GM18868 (cell line): Measurements from ENCODE around the gene ATAD3B.
"Not testable (repeated sequence)": the region's sequence is repeated elsewhere in the genome, so short reads cannot be mapped to it uniquely, and the experiment has no call there.

Source experiments
- ATAC-seq: cut with Tn5 transposase; IDR thresholded peaks from one replicate; pipeline ENCODE4 v1.9.1; 2021; ENCODE audit warnings: mild to moderate bottlenecking, moderate library complexity; ENCODE audit not compliant: unreplicated experiment

Gene ATAD3B

DNA sequence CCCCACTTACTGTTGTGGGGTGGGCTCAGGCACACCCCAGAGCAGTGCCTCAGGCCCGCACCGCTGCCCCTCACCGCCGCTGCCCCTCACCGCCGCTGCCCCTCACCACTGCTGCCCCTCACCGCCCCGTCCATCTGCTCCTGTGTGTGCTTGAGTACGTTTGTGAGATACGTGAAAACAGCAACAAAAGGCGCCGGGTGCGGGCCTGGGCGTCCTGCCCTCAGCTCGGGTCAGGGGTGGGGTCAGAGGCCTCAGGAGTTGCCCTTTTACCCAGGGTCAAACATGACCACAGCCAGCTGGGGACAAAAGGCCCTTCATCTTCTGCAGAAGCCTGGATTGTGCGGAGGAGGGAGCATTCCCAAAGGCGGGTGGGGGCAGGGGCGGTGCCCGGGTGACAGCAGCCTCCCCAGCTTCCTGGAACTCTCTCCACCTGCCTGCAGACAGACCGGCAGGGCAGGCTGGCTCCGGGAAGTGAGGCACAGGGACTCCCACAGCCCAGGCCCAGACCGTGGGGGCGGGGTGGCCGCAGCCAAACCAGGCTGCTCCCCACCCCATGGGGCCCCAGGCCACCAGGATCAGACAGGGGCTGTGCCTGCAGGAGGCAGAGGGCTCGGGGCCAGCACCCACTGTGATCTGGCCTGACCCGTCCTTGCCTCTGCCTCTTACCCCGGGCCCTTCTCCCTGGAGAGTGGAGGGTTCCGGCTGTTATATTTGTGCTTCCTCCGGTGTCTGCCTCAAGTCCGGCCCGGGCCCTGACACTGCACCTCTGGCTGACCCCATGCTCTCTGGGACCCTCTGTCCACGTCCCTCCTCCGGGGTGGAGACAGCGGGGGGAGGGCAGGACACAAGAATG, 38.4 kb upstream of the ATAD3B start:
- ATAC-seq = no peak

DNA sequence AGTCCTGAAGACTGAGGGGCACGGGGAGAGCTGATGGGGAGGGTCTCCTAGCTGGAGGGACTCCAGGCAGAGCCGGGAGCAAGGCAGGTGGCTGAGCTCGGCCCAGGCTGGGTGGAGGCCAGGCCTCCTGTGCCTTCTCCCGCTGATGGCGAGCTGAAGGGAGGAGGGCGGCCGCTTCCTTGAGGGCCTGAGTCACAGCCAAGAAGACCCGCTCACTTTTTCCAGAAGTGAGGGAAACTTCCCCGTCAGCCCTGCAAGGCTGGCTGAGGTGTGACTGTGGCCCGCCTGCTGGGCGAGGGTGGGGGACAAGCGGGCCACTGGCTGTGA, 37.8 kb upstream of the ATAD3B start:
- no peak for ATAC-seq

DNA sequence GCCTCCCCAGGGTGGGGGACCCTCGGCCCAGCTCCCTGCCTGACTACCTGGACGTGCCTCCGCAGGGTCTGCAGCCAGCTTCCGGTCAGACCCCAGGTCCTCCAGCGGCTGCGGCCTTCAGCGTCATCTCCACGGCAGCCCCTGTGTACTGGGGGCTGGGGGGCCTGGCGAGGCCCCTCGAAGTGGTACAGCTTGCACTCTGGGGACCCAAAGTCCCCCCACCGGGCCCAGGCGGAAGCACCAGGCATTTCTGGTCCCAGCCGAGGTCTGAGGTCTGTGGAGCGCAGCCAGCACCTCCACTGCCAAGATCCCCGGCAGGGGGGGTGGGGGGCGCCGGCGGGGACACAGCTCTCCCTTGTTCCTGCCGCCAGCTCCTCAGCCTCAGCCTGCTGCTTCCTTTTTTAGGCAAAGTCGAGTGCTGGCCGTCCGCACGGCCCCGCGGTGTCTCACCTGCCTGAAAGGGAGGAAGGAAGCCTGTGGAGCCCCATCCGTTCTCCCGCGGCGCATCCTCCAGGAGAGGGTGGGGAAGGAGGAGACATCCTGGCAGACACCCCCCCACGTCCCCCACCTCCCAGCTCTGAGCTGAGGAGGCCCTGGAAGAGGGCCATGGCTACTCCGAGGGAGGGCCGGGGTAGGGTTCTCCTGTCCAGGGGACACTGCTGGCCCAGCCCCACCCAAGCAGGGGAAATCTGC, 37.3 kb upstream of the ATAD3B start:
- ATAC-seq = no peak

DNA sequence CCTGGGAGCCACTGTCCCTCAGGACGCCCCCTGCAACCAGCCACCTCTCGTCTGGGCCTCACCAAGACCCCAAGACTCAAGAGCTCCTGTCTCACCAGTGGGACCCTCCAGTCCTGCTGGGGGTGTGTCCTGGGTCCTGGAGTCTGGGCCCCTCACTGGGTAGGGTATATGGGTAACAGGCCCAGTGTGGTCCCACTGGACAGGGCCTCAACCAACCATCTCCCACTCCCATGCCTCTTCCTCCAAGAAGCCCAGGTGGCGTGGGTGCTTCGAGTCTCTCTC, 36.8 kb upstream of the ATAD3B start:
- ATAC-seq = no peak

DNA sequence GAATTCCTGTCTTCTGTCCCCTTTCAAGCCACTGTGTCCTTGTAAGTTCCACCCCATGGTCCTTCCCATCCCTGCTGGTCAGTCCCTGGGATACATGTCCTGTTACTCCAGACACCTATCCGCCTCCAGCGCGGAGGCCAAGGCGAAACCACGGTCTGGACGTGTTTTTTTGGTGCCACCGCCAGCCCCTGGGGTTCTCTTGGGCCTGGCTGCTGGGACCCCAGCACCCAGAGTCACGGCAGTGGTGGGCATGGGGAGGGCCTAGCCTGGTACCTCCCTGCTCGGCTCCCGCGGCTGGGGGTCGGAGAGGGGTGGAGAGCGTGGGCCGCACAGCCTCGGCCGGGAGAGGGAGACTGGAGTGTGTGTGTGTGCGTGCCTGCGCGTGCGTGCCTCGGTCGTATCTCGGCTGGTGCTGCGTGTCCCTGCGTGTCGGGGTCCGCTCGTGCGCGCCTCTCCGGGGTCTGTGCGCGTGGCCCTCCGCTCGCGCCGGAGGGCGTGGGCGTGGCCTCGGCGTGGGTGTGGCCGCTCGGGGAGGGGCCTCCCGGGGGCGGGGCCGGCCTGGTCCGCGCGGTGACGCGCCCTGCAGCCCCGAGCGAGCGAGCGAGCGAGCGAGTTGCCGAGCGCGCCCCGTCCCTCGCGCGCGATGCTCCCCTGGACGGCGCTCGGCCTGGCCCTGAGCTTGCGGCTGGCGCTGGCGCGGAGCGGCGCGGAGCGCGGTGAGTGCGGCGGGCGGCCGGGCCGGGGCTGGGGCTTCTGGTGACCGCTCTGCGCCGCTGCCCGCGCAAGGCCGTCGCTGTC, 36.3 kb upstream of the ATAD3B start, which contains the start of gene VWA1:
Gene VWA1 (plus strand): TSS at position 585 of the 798 bp plus-strand sequence. CDS start 59 bp downstream, at position 644.
- ATAC-seq = peak; percentile 44

DNA sequence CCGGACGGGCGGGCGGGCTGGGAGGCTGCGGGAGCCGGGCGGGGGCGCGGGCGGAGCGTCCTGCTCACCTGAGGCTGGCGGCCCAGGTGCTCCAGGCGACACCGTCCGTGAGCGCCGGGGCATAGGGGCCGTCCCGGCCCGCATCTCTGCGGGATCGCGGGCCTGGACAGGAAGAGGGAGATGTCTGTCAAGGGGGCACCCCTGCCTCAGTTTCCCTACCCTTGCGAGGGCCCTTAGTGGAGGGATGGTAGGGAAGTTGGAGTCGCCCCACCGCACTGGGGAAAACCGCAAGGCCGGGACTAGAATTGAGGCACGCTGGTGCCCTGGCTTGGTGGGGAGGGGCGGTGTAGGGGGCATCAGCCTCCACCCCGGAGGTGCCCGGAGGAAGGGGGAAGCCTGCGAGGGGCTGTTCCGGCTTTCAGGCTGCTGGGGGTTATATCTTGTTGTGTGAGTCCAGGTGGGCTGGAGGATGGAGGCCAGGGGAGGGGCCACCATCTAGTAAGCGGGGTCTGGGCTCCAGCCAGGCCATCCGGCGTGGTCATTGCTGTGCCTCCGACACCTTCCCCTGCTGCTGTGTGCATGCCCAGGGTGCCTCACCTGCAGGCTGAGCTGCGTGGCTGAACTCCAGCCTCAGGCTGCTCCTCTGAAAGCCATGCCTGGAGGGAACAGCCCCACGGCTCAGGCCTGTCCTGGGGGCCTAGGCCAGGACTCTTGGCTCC, 35.5 kb upstream of the ATAD3B start:
- ATAC-seq = no peak

DNA sequence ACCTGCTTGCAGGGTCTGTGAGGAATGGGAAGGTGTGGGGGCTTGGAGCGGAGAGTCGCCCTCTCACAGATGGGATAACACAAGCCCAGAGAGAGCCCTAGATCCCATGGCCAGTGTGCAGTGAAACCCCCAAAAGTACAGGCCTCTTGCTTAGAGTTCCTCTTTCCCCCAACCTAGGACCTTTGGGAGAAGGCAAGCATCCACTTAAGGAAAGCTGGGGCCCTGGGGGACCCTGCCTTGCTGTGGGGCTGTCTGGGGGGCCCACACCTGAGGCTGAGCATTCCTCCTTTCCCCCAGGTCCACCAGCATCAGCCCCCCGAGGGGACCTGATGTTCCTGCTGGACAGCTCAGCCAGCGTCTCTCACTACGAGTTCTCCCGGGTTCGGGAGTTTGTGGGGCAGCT, 34.9 kb upstream of the ATAD3B start:
- ATAC-seq = no peak

DNA sequence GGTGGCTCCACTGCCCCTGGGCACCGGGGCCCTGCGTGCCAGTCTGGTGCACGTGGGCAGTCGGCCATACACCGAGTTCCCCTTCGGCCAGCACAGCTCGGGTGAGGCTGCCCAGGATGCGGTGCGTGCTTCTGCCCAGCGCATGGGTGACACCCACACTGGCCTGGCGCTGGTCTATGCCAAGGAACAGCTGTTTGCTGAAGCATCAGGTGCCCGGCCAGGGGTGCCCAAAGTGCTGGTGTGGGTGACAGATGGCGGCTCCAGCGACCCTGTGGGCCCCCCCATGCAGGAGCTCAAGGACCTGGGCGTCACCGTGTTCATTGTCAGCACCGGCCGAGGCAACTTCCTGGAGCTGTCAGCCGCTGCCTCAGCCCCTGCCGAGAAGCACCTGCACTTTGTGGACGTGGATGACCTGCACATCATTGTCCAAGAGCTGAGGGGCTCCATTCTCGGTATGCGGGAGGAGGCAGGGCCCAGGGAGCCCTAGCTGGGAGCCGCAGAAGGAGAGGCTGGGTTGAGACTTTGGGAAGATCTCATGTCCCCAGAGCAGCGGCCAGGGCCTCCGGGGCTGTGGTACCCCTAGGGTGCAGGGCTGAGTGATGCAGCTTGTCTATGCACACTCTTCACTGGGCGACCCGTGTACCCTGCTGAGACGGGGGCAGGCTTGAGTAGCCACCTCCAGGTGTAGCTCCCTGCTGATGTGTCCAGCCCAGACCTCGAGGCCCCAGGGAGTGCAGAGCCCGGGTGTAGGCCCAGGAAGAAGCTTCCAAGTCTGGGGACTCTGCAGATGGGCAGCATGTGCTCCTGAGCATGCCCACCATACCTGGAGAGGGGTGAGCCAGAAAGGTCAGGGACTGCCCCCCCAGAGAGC, 34.3 kb upstream of the ATAD3B start:
- no peak for ATAC-seq

DNA sequence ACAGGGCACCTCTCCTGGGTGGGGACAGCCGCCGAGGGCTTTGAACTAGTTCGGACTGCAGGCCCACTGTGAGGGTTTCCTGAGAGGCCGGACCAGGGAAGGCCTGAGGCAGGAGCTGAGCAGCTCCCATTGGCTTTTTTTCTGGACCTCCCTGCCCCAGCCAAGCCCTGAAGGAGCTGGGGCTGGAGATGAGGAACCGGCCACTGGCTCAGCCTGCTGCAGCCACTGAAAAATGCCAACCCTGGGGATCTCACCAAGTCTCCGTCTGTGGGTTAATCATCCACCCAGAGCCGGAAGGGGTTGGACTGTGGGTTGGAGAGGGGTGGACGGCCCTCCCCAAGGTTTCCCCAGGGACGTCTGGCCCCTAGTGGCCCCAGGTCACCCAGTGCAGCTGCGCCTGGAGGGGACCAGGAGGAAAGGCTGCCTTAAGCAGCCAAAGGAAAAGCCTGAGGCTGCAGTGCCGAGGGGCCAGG, 33.6 kb upstream of the ATAD3B start:
- ATAC-seq = no peak

DNA sequence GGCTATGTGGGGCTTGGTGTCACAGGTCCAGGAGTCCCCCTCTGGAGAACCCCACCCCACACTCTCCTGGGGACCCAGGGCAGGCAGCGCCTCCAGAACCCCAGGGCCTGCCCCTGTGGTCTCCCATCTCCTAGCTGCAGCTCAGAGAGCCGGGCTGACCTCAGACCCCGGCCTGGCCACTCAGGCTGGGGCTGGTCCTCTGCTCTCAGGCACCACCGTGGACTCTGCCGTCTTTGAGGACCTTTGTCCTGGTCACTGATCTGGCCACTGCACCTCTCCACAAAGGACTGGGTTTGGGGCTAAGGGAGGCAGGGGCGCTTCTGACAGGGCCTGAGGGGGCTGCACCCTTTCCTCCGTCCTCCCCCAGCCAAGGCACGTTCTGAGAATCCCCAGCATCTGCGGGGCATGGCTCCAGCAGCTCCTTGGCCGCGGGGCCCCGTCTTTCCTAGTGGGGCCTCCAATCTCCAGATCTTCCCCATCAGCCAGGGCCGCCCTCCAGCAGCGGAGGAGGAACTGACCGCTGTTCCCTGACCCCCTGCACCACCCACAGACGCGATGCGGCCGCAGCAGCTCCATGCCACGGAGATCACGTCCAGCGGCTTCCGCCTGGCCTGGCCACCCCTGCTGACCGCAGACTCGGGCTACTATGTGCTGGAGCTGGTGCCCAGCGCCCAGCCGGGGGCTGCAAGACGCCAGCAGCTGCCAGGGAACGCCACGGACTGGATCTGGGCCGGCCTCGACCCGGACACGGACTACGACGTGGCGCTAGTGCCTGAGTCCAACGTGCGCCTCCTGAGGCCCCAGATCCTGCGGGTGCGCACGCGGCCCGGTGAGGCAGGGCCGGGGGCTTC, 32.8 kb upstream of the ATAD3B start:
- no peak for ATAC-seq

DNA sequence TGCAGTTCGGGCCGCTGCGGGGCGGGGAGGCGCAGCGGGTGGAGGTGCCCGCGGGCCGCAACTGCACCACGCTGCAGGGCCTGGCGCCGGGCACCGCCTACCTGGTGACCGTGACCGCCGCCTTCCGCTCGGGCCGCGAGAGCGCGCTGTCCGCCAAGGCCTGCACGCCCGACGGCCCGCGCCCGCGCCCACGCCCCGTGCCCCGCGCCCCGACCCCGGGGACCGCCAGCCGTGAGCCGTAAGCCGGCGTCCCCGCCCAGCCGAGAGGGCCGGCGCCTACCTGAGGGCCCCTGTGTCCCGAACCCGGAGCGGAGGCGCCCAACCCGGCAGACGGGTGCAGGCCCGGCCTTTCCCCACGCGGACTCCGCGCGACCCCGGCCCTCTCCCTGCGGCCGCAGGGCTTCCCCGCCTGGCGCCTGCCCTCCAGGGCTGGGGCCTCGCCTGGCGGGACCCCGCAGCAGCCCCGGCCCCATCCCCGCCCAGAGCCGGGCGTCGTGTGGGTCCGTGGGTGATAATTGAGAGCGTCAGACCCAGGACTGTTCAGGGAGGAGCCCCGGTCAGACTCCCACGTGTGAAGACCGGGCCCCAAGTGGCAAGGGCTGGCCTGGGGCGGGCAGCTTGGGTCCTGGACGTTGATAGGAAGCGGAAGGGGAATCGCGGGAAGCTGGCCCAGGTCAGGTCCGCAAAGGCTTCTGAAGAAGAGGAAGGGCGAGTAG, 31.9 kb upstream of the ATAD3B start:
- no peak for ATAC-seq

DNA sequence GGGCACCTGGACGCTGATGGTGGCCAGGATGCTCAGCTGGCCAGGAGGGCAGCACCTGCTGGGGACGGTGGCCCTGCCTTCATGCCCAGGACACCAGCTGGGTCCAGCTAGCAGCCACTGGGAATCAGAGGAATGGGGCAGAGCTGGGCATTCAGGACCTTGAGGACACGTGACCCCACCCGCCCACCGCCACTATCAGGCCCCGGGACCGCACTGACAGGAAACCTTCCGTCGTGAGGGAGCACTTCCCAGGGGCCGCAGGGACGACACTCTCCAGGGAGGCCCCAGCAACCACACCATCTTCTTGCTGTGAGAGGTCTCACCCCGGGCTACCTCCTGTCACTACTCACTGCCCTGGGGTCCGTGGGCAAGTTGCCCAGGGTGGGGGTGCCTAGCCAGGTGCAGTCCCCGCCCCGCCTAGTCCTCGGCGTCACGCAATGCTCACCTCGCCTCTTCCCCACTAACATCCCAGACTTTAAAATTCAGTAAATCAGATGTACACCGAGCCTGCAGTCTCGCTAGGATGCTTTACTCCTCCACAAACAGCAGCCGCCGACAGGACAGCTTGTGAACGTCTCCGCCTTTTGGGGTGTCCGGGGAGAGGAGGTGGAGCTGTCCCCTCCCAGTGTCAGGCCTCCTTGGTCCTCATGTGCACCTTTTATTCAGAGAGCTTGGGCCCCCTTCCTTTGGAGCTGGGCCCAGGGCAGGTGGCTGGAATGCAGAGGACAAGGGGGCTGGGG, 31.1 kb upstream of the ATAD3B start:
- ATAC-seq = no peak

DNA sequence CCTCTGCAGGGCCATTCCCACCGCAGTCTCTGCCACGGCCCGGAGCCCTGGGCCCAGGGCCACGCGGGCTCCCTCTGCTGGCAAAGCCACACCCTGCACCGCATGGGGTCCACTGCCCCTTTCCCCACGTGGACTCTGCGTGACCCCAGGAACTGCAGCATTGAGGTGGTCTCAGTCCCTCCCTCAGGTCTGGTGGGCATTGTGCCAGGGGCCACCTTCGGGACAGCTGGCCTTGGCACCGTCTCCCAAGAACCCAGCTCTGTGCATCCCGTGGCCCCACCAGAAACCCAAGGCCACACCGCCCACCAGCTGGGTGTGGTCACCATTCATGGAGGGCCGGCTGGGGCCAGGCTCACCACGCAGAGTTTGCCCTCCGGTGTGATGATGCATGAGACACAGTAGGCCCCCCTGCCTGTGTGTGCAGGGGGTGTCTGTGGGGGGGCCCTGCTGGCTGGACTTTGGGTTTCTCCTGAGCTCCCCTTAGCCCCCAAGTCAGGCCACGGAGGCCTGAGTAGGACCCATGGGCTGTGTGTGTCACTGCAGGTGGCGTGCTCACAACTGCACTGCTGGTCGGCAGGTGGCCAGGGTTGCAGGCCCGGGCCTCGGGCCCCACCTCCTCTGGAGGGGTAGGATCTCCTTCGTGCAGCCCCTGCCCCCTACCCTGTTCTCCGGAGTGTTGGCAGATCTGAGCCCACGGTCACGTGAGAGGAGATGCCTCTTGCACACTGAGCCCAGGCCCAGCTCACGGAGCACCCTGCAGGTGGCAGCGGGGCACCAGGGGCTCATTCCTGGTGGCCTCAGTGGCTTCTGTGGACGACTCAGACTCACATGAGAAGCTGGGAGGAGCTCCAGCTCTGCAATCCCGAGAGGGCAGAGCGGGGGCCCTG, 30.3 kb upstream of the ATAD3B start:
- ATAC-seq = no peak

DNA sequence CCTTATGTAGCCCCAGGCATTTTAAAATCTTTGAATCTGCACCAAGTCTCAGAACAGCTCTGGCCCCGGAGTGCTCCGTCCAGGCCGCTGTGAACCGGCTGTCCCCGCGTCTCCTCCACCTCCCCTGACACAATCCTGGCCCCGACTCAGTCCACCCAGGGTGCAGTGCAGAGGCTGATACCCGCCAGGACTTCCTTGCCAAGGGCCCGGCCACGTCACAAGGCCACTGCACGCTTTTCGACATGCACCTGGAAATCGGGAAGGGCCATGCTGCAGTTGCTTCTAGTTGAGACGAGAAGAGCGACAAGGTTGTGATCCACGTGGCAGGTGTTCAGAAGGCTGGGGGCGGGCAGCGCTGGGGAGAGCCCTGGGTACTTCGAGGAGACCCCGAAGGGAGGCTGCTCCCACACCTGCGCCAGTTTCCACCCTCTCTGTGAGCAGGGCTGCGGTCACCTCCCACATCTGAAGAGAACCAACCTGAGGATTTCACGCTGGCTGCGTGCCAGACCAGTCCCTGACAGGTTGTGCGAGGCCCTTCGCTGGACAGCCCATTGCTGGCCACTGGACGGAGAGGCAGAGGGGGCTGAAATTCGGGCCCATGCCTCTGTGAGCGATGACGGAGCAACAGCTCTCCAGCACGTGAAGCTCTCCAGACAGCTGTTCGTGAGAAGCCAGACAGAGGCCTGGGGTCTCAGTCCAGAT, 29.3 kb upstream of the ATAD3B start:
- ATAC-seq = no peak

DNA sequence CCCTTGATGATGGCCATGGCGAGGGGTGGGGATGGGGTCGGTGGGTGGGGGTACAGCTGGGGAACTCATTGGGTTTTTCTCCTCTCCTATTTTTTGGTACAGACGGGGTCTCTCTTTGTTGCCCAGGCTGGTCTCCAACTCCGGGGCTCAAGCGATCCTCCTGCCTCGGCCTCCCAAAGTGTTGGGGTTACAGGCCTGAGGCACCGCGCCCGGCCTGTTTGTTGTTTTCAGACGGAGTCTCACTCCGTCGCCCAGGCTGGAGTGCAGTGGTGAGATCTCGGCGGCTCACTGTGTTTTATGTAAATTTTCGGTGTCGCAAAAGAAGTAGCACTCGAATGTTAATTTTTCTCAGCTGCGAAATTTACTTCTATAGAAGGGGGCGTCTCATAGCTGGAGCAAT, 24.9 kb upstream of the ATAD3B start:
- not testable (repeated sequence) for ATAC-seq

DNA sequence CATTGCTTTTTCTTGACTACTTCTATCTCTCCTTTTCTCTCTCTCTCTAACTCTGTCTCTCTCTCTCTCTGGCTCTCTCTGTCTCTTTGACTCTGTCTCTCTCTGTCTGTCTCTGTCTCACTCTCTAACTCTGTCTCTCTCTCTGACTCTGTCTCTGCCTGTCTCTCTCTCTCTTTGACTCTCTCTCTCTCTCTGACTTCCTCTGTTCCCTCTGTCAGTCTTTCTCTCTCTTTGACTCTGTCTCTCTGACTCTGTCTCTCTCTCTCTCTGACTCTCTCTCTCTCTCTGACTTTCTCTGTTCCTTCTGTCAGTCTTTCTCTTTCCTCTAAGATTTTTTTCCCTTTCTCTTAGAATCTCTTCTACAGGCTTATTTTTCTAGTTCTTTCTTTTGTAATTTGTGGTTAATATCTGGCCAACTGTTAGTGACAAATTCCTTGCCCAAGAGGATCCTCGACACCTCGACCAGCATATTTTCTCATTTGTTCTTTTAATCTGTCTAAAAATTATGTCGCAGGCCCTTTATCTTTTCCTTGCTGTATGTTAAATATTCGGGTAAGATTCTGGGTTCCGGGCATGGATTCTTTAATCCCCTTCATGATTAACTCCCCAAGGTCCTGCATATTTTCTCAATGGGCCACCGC, 22.3 kb upstream of the ATAD3B start, which contains the start of gene ATAD3C:
Gene ATAD3C (plus strand): TSS at position 591 of the 641 bp plus-strand sequence. CDS start 995 bp downstream, outside the sequence.
- no peak for ATAC-seq
